Measurements from ENCODE around the gene FAT4.
A peak's percentile ranks its signal among the peaks of the same experiment; 100 is the strongest.

The FAT4 gene

DNA sequence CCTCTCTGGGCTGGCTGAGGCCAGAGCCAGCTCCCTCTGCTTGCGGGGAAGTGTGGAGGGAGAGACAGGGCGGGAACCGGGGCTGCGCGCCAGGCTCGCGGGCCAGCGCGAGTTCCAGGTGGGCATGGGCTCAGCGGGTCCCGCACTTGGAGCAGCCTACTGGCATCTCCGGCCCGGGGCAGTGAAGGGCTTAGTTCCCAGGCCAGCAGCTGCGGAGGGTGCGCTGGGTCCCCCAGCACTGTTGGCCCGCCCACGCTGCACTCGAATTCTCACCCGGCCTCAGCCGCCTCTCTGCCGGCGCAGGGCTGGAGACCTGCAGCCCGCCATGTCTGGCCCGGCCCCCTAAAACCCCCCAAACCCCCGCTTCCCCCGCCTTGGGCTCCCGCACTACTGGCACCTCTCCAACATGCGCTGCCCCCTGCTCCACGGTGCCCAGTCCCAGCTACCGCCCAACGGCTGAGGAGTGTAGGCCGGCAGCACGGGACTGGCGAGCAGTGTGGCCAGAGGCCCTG, 33.8 kb upstream of the FAT4 start:
- no peaks in the 10 kb centered on the region for H4K20me1 ChIP-seq (ENCODE audit: insufficient read depth, low read length)
- no peak overlapping the region for H2AFZ ChIP-seq (ENCODE audit: low read depth, low read length)
- H3K9me3 ChIP-seq (ENCODE audit: insufficient read depth, low read length) = no peaks in the 10 kb centered on the region
- H3K4me2 ChIP-seq (ENCODE audit: low read length) = no peak overlapping the region
- no peak overlapping the region for H3K4me3 ChIP-seq (ENCODE audit: low read length)
- no peaks in the 10 kb centered on the region for H3K27me3 ChIP-seq (ENCODE audit: low read depth, low read length)
- peaks cover 6% of the 10 kb centered on the region for H3K4me1 ChIP-seq (ENCODE audit: low read length)
- H3K36me3 ChIP-seq (replicated peaks; ENCODE audit: low read depth, low read length) = no peaks in the 10 kb centered on the region
- H3K27ac ChIP-seq (ENCODE audit: low read length) = no peak overlapping the region
- no peak overlapping the region for H3K9ac ChIP-seq (ENCODE audit: low read length)
- no peaks in the 10 kb centered on the region for H3K79me2 ChIP-seq (ENCODE audit: low read length)
- TF ChIP-seq EZH2phosphoT487 (IDR thresholded peaks at IDR 0.05; ENCODE audit: low read depth) (no peak), CTCF (IDR thresholded peaks at IDR 0.05; ENCODE audit: low read depth, low read length) (no peak)

GRCh38 chr4:125283707-125284279, 31.0 kb upstream of the FAT4 start:
- Histone ChIP-seq H3K79me2 (ENCODE audit: low read length) (no peaks in the 10 kb centered on the region), H3K9ac (ENCODE audit: low read length) (no peak overlapping the region), H3K9me3 (ENCODE audit: insufficient read depth, low read length) (no peaks in the 10 kb centered on the region), H2AFZ (ENCODE audit: low read depth, low read length) (no peak overlapping the region), H3K36me3 (replicated peaks; ENCODE audit: low read depth, low read length) (no peaks in the 10 kb centered on the region), H3K4me1 (ENCODE audit: low read length) (peaks cover 26% of the 10 kb centered on the region), H4K20me1 (ENCODE audit: insufficient read depth, low read length) (no peaks in the 10 kb centered on the region), H3K4me2 (ENCODE audit: low read length) (peak overlapping the region; percentile 8; the same call in 1 of the 2 replicates), H3K27me3 (ENCODE audit: low read depth, low read length) (no peaks in the 10 kb centered on the region), H3K27ac (ENCODE audit: low read length) (no peak overlapping the region), H3K4me3 (ENCODE audit: low read length) (no peak overlapping the region)
- no peak for TF ChIP-seq EZH2phosphoT487 (IDR thresholded peaks at IDR 0.05; ENCODE audit: low read depth)
- peak; percentile 68 for TF ChIP-seq CTCF (IDR thresholded peaks at IDR 0.05; ENCODE audit: low read depth, low read length)

DNA sequence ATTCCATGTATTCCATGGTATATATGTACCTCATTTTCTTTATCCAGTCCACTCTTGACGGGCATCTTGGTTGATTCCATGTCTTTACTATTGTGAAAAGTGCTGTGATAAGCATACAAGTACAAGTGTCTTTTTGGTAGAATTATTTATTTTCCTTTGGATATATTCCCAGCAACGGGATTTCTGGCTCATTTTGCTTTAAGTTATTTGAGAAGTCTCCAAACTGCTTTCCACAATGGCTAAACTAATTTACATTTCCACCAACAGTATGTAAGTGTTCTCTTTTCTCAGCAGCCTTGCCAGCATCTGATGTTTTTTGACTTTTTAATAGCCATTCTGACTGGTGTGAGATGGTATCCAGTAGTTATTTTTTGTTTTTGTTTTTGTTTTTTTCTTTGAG, 17.6 kb upstream of the FAT4 start:
- Histone ChIP-seq H3K4me2 (ENCODE audit: low read length) (no peak overlapping the region), H3K9me3 (ENCODE audit: insufficient read depth, low read length) (no peaks in the 10 kb centered on the region)
- TF ChIP-seq EZH2phosphoT487 (IDR thresholded peaks at IDR 0.05; ENCODE audit: low read depth) (no peak), CTCF (IDR thresholded peaks at IDR 0.05; ENCODE audit: low read depth, low read length) (no peak)

DNA sequence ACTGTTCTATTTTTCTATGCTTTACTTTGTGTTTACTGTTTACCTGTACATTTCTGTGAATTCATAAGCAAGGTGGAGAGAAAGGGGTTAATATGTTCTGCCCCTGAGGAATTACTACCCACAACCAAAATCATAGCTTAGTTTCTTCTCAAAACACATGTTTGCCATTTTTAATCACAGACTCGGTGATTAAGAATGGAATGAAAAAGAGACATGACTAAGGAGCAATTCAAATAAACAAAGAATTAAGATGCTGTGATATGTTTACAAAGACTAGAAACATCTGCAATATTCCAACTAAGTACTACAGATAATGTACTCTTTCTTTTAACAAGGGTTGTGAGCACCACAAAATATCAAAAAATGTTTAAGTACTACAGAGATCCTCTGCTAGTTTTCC, 11.7 kb upstream of the FAT4 start:
- Histone ChIP-seq H3K4me2 (ENCODE audit: low read length) (no peak overlapping the region), H3K9me3 (ENCODE audit: insufficient read depth, low read length) (no peaks in the 10 kb centered on the region), H3K27ac (ENCODE audit: low read length) (no peak overlapping the region), H3K9ac (ENCODE audit: low read length) (no peak overlapping the region), H3K36me3 (replicated peaks; ENCODE audit: low read depth, low read length) (no peaks in the 10 kb centered on the region), H3K27me3 (ENCODE audit: low read depth, low read length) (no peaks in the 10 kb centered on the region), H3K4me1 (ENCODE audit: low read length) (no peaks in the 10 kb centered on the region), H2AFZ (ENCODE audit: low read depth, low read length) (no peak overlapping the region), H4K20me1 (ENCODE audit: insufficient read depth, low read length) (no peaks in the 10 kb centered on the region), H3K79me2 (ENCODE audit: low read length) (no peaks in the 10 kb centered on the region), H3K4me3 (ENCODE audit: low read length) (no peak overlapping the region)
- no peak for TF ChIP-seq EZH2phosphoT487 (IDR thresholded peaks at IDR 0.05; ENCODE audit: low read depth)
- no peak for TF ChIP-seq CTCF (IDR thresholded peaks at IDR 0.05; ENCODE audit: low read depth, low read length)

More for the DNA sequence above, 17.6 kb upstream of the FAT4 start:
- Histone ChIP-seq H4K20me1 (ENCODE audit: insufficient read depth, low read length) (no peaks in the 10 kb centered on the region), H3K4me3 (ENCODE audit: low read length) (no peak overlapping the region), H3K4me1 (ENCODE audit: low read length) (no peaks in the 10 kb centered on the region), H3K27ac (ENCODE audit: low read length) (no peak overlapping the region), H2AFZ (ENCODE audit: low read depth, low read length) (no peak overlapping the region), H3K9ac (ENCODE audit: low read length) (no peak overlapping the region), H3K27me3 (ENCODE audit: low read depth, low read length) (no peaks in the 10 kb centered on the region), H3K79me2 (ENCODE audit: low read length) (no peaks in the 10 kb centered on the region), H3K36me3 (replicated peaks; ENCODE audit: low read depth, low read length) (no peaks in the 10 kb centered on the region)
